IMR-90 (cell line): ENCODE measurements around the gene DOCK9. TPM values are rescaled to one million over a fixed set of nuclear protein-coding genes. Genes with fewer than 3 reads are reported as not detected.
A peak's percentile ranks its signal among the peaks of the same experiment; 100 is the strongest.

Experiments used
- ATAC-seq: fragments of 200-7000 bp; cut with Tn5 transposase; 2 replicates; pipeline ENCODE4 v1.9.1; 2020; ENCODE audit warnings: low read depth, mild to moderate bottlenecking, moderate library complexity
- BruUV-seq: library from RNA; stranded (reverse); fragments of 400-500 nt; replicated peaks from 2 replicates; lab custom pipeline; 2021; lab: Mats Ljungman, UMichigan
- CTCF ChIA-PET: fragments of 300-600 bp; formaldehyde crosslinking; extraction: SDS; loops from one replicate; lab custom pipeline; 2021; ENCODE audit warnings: antibody characterized with exemption; lab: Yijun Ruan, JAX
- POLR2A ChIA-PET: fragments of 300-600 bp; sonication (Branson Sonifier 250); formaldehyde crosslinking; loops from one replicate; lab custom pipeline; 2022; ENCODE audit warnings: antibody characterized with exemption; ENCODE audit not compliant: unreplicated experiment; lab: Charles Lee
- DNase-seq: peaks from one replicate; pipeline ENCODE4 v3.0.0; 2013
- H2AFZ ChIP-seq: replicated peaks from 2 replicates; pipeline ENCODE3; 2013; ENCODE audit warnings: low read length, mild to moderate bottlenecking; ENCODE audit not compliant: poor library complexity
- H2AK5ac ChIP-seq: 2 replicates; pipeline ENCODE4 v1.6.1; 2013; ENCODE audit warnings: low read depth, low read length, inconsistent platforms
- H2AK9ac ChIP-seq: replicated peaks from 2 replicates; pipeline ENCODE3; 2013; ENCODE audit warnings: mild to moderate bottlenecking, low read depth, low read length, moderate library complexity; ENCODE audit not compliant: poor library complexity
- H2BK120ac ChIP-seq: 2 replicates; pipeline ENCODE4 v1.6.1; 2013; ENCODE audit warnings: low read depth, low read length, inconsistent platforms
- H2BK15ac ChIP-seq: 3 replicates; pipeline ENCODE4 v1.6.1; 2013; ENCODE audit warnings: low read depth, low read length, inconsistent platforms
- H2BK20ac ChIP-seq: 2 replicates; pipeline ENCODE4 v1.6.1; 2013; ENCODE audit warnings: low read depth, mild to moderate bottlenecking, inconsistent platforms, low read length, moderate library complexity
- H2BK5ac ChIP-seq: 2 replicates; pipeline ENCODE4 v1.6.1; 2013; ENCODE audit warnings: mild to moderate bottlenecking, low read depth, low read length, inconsistent platforms; ENCODE audit not compliant: poor library complexity, severe bottlenecking
- H3K14ac ChIP-seq: replicated peaks from 2 replicates; pipeline ENCODE4 v1.6.1; 2013; ENCODE audit warnings: low read depth, low read length, inconsistent platforms
- H3K18ac ChIP-seq: 2 replicates; pipeline ENCODE4 v1.6.1; 2013; ENCODE audit warnings: low read depth, low read length, control low read depth
- H3K23ac ChIP-seq: 2 replicates; pipeline ENCODE4 v1.6.1; 2013; ENCODE audit warnings: low read depth, low read length, inconsistent platforms
- H3K27ac ChIP-seq: 2 replicates; pipeline ENCODE4 v1.5.1; 2013; ENCODE audit warnings: mild to moderate bottlenecking, control low read depth, low read length; ENCODE audit not compliant: insufficient read depth
- H3K27me3 ChIP-seq: 2 replicates; pipeline ENCODE4 v1.6.1; 2013; ENCODE audit warnings: low read length; ENCODE audit not compliant: control insufficient read depth, insufficient read depth
- H3K36me3 ChIP-seq: 2 replicates; pipeline ENCODE4 v1.6.1; 2013; ENCODE audit warnings: low read length, mixed read lengths; ENCODE audit not compliant: control insufficient read depth, insufficient read depth
- H3K4ac ChIP-seq: 2 replicates; pipeline ENCODE4 v1.6.1; 2013; ENCODE audit warnings: low read depth, low read length, inconsistent platforms
- H3K4me1 ChIP-seq: 2 replicates; pipeline ENCODE4 v1.6.1; 2013; ENCODE audit warnings: low read length, mixed read lengths; ENCODE audit not compliant: control insufficient read depth, insufficient read depth
- H3K4me2 ChIP-seq: 2 replicates; pipeline ENCODE4 v1.6.1; 2013; ENCODE audit warnings: low read depth, mild to moderate bottlenecking, control low read depth, low read length, moderate library complexity
- H3K4me3 ChIP-seq: 2 replicates; pipeline ENCODE4 v1.5.1; 2013; ENCODE audit warnings: low read depth, mild to moderate bottlenecking, control low read depth, low read length, moderate library complexity; ENCODE audit not compliant: insufficient read depth
- H3K56ac ChIP-seq: 2 replicates; pipeline ENCODE4 v1.6.1; 2013; ENCODE audit warnings: low read length, inconsistent platforms; ENCODE audit not compliant: insufficient read depth; ENCODE audit errors: extremely low read depth
- H3K79me1 ChIP-seq, 2 experiments: 2 replicates each; pipeline ENCODE4 v1.6.1; 2013; ENCODE audit warnings: low read length in 2 of 2, inconsistent platforms in 1 of 2, low read depth in 1 of 2
- H3K9ac ChIP-seq: 2 replicates; pipeline ENCODE4 v1.6.1; 2013; ENCODE audit warnings: low read depth, low read length, control low read depth
- H3K9me1 ChIP-seq: 2 replicates; pipeline ENCODE4 v1.6.1; 2013; ENCODE audit warnings: low read length, inconsistent platforms; ENCODE audit not compliant: insufficient read depth
- H3K9me3 ChIP-seq: 2 replicates; pipeline ENCODE4 v1.6.1; 2013; ENCODE audit warnings: low read length; ENCODE audit not compliant: control insufficient read depth, insufficient read depth
- H4K20me1 ChIP-seq: 2 replicates; pipeline ENCODE4 v1.6.1; 2013; ENCODE audit warnings: low read length, inconsistent platforms; ENCODE audit not compliant: insufficient read depth
- H4K5ac ChIP-seq: 2 replicates; pipeline ENCODE4 v1.6.1; 2013; ENCODE audit warnings: mild to moderate bottlenecking, low read depth, low read length, control low read depth
- H4K8ac ChIP-seq, 2 experiments: 2 replicates each; pipeline ENCODE4 v1.6.1; 2013; ENCODE audit warnings: low read depth in 2 of 2, low read length in 2 of 2, control low read depth in 1 of 2, inconsistent platforms in 1 of 2
- H4K91ac ChIP-seq: 2 replicates; pipeline ENCODE4 v1.6.1; 2013; ENCODE audit warnings: low read depth, low read length, inconsistent platforms; ENCODE audit not compliant: insufficient read depth
- BHLHE40 ChIP-seq: fragments of 150-350 bp; IDR thresholded peaks from 2 replicates; pipeline ENCODE4 v1.6.1; 2016; ENCODE audit warnings: mild to moderate bottlenecking, low read depth, low read length
- CHD1 ChIP-seq: IDR thresholded peaks from 2 replicates; pipeline ENCODE4 v1.6.1; 2012; ENCODE audit warnings: low read depth, low read length, improper control_type of control experiment
- USF2 ChIP-seq: fragments of 150-350 bp; IDR thresholded peaks from 2 replicates; pipeline ENCODE4 v1.6.1; 2017; ENCODE audit warnings: mild to moderate bottlenecking, antibody characterized with exemption, low read length, low read depth
- WGBS, 2 experiments: methylation state at CpG; one replicate each; pipeline versions ENCODE4 v1.1.5 to v1.1.7; 2013; ENCODE audit warnings: missing lambda C conversion rate in 2 of 2; ENCODE audit not compliant: insufficient read length in 1 of 2; ENCODE audit errors: extremely low coverage in 2 of 2; 5-methylcytosine and 5-hydroxymethylcytosine counted together
- dilution Hi-C: fragments of 300-500 bp; cut with HindIII; formaldehyde crosslinking; loops from one replicate; pipeline ENCODE4 v1.14.3; 2018; ENCODE audit warnings: low sequenced_read_pairs; ENCODE audit not compliant: unreplicated experiment
- in situ Hi-C: fragments of 300-500 bp; cut with MboI; formaldehyde crosslinking; loops from 3 replicates; pipeline ENCODE4 v1.14.3; 2019; ENCODE audit warnings: low sequenced_read_pairs, inconsistent platforms, mixed read lengths
- intact Hi-C: fragments of 100-400 bp; cut with micrococcal nuclease; formaldehyde crosslinking; loops from 2 replicates; pipeline ENCODE4 v1.10.0; 2022
- polyA plus RNA-seq, 3 experiments: library from polyadenylated mRNA; depleted of rRNA; stranded (reverse); fragments of >200 nt; gene quantifications; 2 replicates each; pipeline ENCODE4 v1.2.3, GENCODE V29; 2012; ENCODE audit warnings: low replicate concordance in 1 of 3
- total RNA-seq: library from RNA; depleted of rRNA; stranded (reverse); fragments of >200 nt; gene quantifications from 2 replicates; pipeline ENCODE4 v1.2.3, GENCODE V29; 2012

DOCK9 gene
- total and polyA plus RNA-seq, 2 of the 4 experiments (the other 2 are of a cell fraction): 4.8 to 7.2 TPM

- H3K14ac ChIP-seq: no peak overlapping the region
- no peak overlapping the region for H3K9ac ChIP-seq
- no peak overlapping the region for H3K18ac ChIP-seq
- no peak overlapping the region for H3K4ac ChIP-seq
- no peaks in the 10 kb centered on the region for H3K36me3 ChIP-seq
- H3K23ac ChIP-seq: no peak overlapping the region
- DNase-seq (peak; percentile 74), ATAC-seq (no peak)
- H2BK20ac ChIP-seq: no peak overlapping the region
- no peak overlapping the region for H4K8ac ChIP-seq
- no peaks in the 10 kb centered on the region for H3K79me1 ChIP-seq
- H4K91ac ChIP-seq: no peak overlapping the region
- CTCF ChIA-PET: no interaction called here
- no peak overlapping the region for H3K27ac ChIP-seq
- no peak overlapping the region for H2AFZ ChIP-seq
- H3K27me3 ChIP-seq: no peaks in the 10 kb centered on the region
- peaks cover 4% of the 10 kb centered on the region for H3K4me1 ChIP-seq
- BruUV-seq: no TSS peak
- in situ Hi-C loops: no loop called here
- peaks cover 8% of the 10 kb centered on the region; the same call in 1 of the 2 replicates for H3K9me1 ChIP-seq
- intact Hi-C loops: no loop called here
- no peak overlapping the region for H2BK5ac ChIP-seq
- no peak overlapping the region for H3K4me2 ChIP-seq
- dilution Hi-C loops: no loop called here
- H2AK5ac ChIP-seq: no peak overlapping the region
- no peak overlapping the region for H3K4me3 ChIP-seq
- H2BK120ac ChIP-seq: no peak overlapping the region
- H4K20me1 ChIP-seq: no peaks in the 10 kb centered on the region
- no peaks in the 10 kb centered on the region for H3K9me3 ChIP-seq
- no peak overlapping the region for H2BK15ac ChIP-seq
- peak; percentile 47 for TF ChIP-seq USF2
- TF ChIP-seq CHD1: no peak
- TF ChIP-seq BHLHE40: peak; percentile 93
- H3K56ac ChIP-seq: no peak overlapping the region
- WGBS, 2 experiments: 100% methylated on average over 2 of the region's 8 CpGs; no CpG with 5 or more reads in 1 of the 2 experiments
- POLR2A ChIA-PET: no interaction called here
- H4K5ac ChIP-seq: no peak overlapping the region
- H2AK9ac ChIP-seq: peak overlapping the region; percentile 25
These were observed 87.7 kb downstream of the DOCK9 start for GRCh38 chr13:98890186-98890585.
